GM18873 (cell line): ENCODE data around the gene CD6.
"Not testable (repeated sequence)": the region's sequence is repeated elsewhere in the genome, so short reads cannot be mapped to it uniquely, and the experiment has no call there.

ENCODE experiments used
- ATAC-seq: cut with Tn5 transposase; IDR thresholded peaks from one replicate; pipeline ENCODE4 v1.9.1; 2021; ENCODE audit warnings: mild to moderate bottlenecking, moderate library complexity, moderate number of reproducible peaks; ENCODE audit not compliant: unreplicated experiment, low FRiP score

The CD6 gene

GRCh38 chr11:60951904-60952741 lies 19.4 kb upstream of the CD6 start, which contains the start of gene SLC15A3:
Gene SLC15A3, minus strand, starts transcription at chr11:60952176. Its CDS starts 625 bp downstream, at chr11:60951551.
- peak; percentile 59 for ATAC-seq

GRCh38 chr11:60952742-60953170 lies 18.7 kb upstream of the CD6 start:
- ATAC-seq = no peak

- no peak for ATAC-seq
Measured at GRCh38 chr11:60953781-60954180, 17.7 kb upstream of the CD6 start.

GRCh38 chr11:60954421-60954820 lies 17.1 kb upstream of the CD6 start:
- no peak for ATAC-seq

GRCh38 chr11:60955571-60955970 lies 15.9 kb upstream of the CD6 start:
- no peak for ATAC-seq

GRCh38 chr11:60957188-60957587 lies 14.3 kb upstream of the CD6 start:
- ATAC-seq = no peak

- no peak for ATAC-seq
Measured at GRCh38 chr11:60959431-60959830, 12.0 kb upstream of the CD6 start.

- no peak for ATAC-seq
Measured at GRCh38 chr11:60960405-60960804, 11.1 kb upstream of the CD6 start.

- ATAC-seq = no peak
Measured at GRCh38 chr11:60964801-60965200, 6.7 kb upstream of the CD6 start.

GRCh38 chr11:60966890-60967289 lies 4.6 kb upstream of the CD6 start:
- no peak for ATAC-seq

- no peak for ATAC-seq
Measured at GRCh38 chr11:60968223-60968622, 3.3 kb upstream of the CD6 start.

GRCh38 chr11:60970369-60970774 lies 1.1 kb upstream of the CD6 start:
- no peak for ATAC-seq

GRCh38 chr11:60970890-60971289 lies 590 bp upstream of the CD6 start:
- no peak for ATAC-seq

- ATAC-seq = no peak
Measured at GRCh38 chr11:60972182-60973030, 926 bp downstream of the CD6 start.

GRCh38 chr11:60973699-60974098 lies 2.2 kb downstream of the CD6 start:
- ATAC-seq = no peak

- not testable (repeated sequence) for ATAC-seq
Measured at GRCh38 chr11:60974316-60974715, 2.8 kb downstream of the CD6 start.

GRCh38 chr11:60974726-60975125 lies 3.2 kb downstream of the CD6 start:
- no peak for ATAC-seq

GRCh38 chr11:60977224-60977623 lies 5.7 kb downstream of the CD6 start:
- no peak for ATAC-seq

GRCh38 chr11:60977836-60978235 lies 6.4 kb downstream of the CD6 start:
- ATAC-seq = no peak

GRCh38 chr11:60978546-60979380 lies 7.3 kb downstream of the CD6 start:
- no peak for ATAC-seq

GRCh38 chr11:60981515-60981914 lies 10.0 kb downstream of the CD6 start:
- ATAC-seq = no peak
